GM19193 (cell line): ENCODE measurements around the gene PDLIM4.

Experiments used
- POLR2A ChIP-seq: IDR thresholded peaks from 4 replicates; pipeline ENCODE4 v1.6.1; 2011; ENCODE audit not compliant: insufficient read depth, insufficient read length; ENCODE audit errors: extremely low read depth

Gene PDLIM4

GRCh38 chr5:132258102-132259068 is 889 bp downstream of the PDLIM4 start:
- TF ChIP-seq POLR2A, result no peak

GRCh38 chr5:132259069-132259851 is 1.8 kb downstream of the PDLIM4 start:
- no peak for TF ChIP-seq POLR2A

GRCh38 chr5:132260051-132260450 is 2.6 kb downstream of the PDLIM4 start:
- no peak for TF ChIP-seq POLR2A

DNA sequence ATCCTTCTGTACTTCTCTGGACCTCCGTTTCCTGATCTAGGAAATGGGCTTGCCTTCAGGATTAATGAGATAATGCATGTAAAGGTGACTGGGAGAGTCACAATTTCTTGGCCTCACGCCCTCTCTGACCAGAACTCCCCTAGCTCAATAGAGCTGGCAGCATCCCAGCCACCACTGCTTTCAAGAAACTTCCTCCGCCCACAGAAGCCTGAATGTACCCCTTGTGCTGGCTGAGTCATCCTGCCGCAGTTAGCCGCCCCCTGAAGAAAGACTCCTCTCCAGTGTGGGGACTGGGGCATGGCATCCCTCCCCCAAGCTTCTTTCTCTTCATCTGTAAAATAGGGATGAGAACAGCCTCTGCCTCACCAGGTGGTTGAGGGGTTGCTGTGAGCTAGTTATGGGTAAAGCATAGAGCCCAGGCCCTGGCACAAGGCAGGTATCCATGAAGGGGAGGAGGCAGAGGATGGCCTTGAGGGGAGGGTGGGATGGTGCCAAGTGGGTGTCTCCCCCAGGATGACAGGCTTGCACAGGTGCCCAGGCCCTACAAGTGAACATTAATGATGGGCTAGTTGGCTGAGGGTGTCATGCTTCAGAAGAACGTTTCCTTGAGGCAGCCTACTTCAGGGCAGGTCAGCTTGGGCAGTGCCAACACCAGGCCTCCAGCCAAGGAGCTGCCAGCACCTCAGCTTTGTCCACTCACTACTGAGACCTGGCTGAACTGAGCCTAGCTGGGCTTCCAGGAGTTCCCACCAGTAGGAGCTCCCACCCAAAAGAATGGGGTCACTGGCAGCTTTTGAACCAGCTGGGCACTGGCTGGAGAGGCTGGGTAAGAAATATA is 3.4 kb downstream of the PDLIM4 start:
- TF ChIP-seq POLR2A, result no peak

GRCh38 chr5:132261881-132262845 is 4.7 kb downstream of the PDLIM4 start:
- no peak for TF ChIP-seq POLR2A

GRCh38 chr5:132262882-132263547 is 5.5 kb downstream of the PDLIM4 start:
- no peak for TF ChIP-seq POLR2A

DNA sequence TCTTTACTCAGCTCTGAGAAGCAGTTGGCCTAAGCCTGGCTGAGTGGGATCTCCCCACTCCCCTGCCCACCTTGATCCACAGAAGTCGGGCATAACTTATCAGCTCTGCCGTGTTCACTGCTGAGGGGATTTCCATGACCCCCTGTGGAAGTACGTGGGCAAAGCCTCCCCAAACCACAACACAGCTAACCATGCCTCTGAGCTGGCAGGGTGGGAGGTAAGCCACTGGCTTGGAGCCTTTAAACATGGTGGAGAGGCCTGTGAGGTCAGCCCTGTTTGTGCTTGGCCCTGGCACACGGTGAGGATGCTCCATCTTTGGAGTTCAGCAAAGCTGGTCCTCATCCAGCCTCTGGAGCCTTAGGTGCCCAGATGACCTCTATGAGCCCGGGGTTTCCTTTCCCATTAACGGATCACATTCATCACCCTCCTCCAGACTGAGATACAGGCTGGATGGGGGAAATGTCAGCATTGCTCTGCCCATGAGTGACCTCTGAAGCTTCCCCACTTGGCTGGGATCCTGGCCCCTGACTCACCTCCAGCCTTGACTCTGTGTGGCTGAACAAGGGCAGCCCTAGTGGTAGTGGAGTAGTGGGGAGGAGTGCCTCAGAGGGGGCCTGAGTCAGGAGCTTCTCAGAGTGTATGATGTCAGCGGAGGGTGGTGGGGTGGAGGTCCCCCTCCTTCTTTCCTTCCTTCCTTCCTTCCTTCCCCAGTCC is 6.2 kb downstream of the PDLIM4 start:
- no peak for TF ChIP-seq POLR2A

GRCh38 chr5:132264546-132265335 is 7.2 kb downstream of the PDLIM4 start:
- no peak for TF ChIP-seq POLR2A

- TF ChIP-seq POLR2A, result no peak
Observed at GRCh38 chr5:132265336-132266030, 8.0 kb downstream of the PDLIM4 start.

GRCh38 chr5:132266031-132266835 is 8.7 kb downstream of the PDLIM4 start:
- TF ChIP-seq POLR2A, result no peak

- TF ChIP-seq POLR2A, result no peak
Observed at GRCh38 chr5:132266836-132267160, 9.3 kb downstream of the PDLIM4 start.
